ENCODE results near the gene SHC1. TPM values are rescaled to one million over a fixed set of nuclear protein-coding genes. Genes with fewer than 3 reads are reported as not detected.

The SHC1 gene
- total RNA-seq, 1 donor = 167 TPM

DNA sequence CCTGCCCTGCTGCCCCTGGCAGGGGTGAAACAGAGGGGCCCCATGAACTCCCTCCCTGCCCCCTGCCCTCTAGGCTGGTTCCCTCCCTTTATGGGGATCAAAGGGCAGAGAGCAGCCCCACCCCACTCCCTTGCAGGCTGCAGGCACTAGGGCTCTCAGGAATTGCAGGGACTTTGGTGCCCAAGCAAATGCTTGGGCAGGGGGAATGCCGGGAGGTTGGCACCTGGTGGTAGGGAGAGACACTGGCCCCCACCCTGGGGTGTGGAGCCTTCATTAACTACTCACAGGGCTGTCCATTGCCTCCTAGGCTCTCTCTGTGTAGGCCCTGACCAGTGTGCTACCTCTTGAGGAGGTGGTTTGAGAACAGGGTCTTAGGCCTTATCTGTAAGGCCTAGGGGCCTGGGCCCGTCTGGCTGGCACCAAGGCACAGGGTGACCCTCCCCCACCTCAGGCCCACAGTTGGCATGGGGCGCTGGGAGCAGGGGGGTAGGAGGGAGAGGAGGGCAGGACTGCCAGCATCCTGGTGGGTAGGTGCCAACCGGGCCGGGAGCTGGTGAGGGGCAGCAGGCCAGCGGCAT, 36.8 kb upstream of the SHC1 start:
- TF ChIP-seq, protein P1, sequence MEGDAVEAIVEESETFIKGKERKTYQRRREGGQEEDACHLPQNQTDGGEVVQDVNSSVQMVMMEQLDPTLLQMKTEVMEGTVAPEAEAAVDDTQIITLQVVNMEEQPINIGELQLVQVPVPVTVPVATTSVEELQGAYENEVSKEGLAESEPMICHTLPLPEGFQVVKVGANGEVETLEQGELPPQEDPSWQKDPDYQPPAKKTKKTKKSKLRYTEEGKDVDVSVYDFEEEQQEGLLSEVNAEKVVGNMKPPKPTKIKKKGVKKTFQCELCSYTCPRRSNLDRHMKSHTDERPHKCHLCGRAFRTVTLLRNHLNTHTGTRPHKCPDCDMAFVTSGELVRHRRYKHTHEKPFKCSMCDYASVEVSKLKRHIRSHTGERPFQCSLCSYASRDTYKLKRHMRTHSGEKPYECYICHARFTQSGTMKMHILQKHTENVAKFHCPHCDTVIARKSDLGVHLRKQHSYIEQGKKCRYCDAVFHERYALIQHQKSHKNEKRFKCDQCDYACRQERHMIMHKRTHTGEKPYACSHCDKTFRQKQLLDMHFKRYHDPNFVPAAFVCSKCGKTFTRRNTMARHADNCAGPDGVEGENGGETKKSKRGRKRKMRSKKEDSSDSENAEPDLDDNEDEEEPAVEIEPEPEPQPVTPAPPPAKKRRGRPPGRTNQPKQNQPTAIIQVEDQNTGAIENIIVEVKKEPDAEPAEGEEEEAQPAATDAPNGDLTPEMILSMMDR (IDR thresholded peaks at IDR 0.05; ENCODE audit: insufficient read depth, low read length) = no peak
- DNase-seq (ENCODE audit: low read depth) = no peak
- no peak overlapping the region for H3K4me3 ChIP-seq (ENCODE audit: low read depth, low read length)

DNA sequence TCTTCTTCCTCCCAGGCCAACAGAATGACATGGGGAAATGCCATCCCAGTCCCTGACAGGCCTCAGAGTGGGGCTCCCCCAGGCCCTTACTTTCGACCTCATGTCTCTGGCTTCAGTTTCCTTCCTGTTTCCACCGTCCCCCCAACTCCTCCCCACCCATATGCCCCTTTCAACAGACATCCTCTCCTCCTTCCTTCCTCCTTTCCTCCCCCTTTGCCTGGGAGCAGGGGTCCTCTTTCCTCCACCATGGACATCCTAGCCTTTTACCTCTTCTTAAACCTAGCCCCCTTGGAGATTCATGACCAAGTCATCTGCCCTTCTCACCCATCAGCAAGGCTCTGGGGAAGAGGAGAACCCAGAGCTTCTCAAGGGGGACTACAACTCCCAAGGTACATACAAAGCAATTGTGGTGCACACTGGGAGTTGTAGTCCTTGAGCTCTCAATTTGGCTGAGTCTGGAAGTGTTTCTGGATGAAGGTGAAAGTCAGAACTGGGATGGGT, 36.1 kb upstream of the SHC1 start:
- DNase-seq (ENCODE audit: low read depth) = peak; percentile 39
- TF ChIP-seq, protein P1 (IDR thresholded peaks at IDR 0.05; ENCODE audit: insufficient read depth, low read length) = no peak
- H3K4me3 ChIP-seq (ENCODE audit: low read depth, low read length) = no peak overlapping the region

DNA sequence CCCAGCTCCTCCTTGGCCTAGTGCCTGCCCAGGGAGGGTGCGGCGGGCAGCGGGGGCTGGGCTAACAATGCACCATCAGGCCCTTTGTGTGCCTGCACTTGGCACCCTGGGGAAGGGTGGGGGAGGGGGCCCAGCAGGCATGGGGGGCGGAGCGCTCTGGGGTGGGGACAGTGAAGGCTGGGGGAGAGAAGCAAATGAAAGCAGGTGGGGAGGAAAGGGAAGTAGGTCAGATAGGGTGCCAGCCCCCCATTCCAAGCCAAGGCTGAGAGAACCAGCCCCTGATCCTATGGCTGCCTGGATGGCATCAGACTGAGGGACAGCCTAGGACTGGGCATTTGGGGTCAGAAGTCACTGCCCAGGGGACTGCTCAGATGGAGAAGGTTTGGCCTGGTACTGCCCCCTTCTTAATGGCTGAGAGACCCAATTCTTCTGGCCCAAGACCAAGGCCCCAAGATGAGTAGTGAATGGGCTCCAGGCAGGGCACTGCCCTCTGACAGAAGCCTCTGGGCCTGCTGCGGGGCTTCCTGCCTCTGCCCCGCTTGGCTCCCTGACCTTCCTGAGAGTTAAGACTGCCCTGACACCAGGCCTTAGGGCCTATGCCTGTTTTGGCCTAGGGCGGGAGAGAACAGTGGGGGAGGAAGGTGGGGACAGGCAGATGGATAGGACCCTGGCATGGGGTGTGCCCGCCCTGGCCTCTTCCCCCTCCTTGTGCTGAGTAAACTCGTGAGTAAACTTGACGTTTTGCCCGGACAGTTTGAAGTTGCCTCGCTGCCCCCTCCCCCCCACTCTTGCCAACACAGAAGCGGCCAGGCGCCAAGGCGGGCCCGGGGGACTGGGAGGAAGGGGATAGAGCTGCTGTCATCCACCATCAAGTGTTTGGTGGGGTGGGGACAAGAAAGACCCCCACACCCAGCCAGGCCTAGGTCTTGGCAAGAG, 34.8 kb upstream of the SHC1 start:
- no peak for DNase-seq (ENCODE audit: low read depth)
- peak overlapping the region; percentile 91 for H3K4me3 ChIP-seq (ENCODE audit: low read depth, low read length)
- TF ChIP-seq, protein P1 (IDR thresholded peaks at IDR 0.05; ENCODE audit: insufficient read depth, low read length) = no peak

DNA sequence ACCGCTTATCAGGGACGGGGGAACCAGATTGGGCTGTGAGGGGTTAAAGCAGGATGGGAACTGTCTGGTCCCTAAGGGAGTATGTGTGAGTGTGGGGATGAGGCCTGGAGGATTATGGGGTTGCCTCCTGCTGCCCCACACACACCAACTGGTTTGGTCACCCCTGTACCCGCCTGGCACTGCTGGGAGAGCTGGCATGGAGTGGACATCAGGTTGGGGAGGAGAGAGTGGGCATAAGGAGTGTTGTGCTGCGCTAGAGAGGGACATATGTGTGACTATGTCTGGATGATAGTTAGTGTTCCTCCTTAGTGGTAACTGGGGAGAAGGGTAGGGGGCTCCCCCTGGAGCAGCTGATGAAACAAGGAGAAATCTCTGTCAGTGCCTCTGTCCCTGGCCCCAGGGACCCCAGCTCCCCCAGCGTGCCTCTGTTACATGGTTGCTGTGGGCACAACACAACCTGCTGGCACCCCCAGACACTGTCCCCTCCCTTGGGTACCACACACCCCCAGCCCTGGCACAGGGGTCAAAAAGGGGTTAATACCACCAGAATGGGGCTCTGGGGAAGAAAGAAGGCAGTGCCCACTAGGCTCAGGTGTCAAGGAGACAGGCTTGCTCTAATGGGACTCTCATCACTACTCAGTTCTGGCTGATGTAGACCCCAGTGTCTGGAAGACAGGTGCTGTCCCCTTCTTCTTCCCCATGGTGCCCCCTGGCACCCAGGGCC, 34.0 kb upstream of the SHC1 start:
- peak overlapping the region; percentile 91 for H3K4me3 ChIP-seq (ENCODE audit: low read depth, low read length)
- TF ChIP-seq, protein P1 (IDR thresholded peaks at IDR 0.05; ENCODE audit: insufficient read depth, low read length) = no peak
- DNase-seq (ENCODE audit: low read depth) = no peak

DNA sequence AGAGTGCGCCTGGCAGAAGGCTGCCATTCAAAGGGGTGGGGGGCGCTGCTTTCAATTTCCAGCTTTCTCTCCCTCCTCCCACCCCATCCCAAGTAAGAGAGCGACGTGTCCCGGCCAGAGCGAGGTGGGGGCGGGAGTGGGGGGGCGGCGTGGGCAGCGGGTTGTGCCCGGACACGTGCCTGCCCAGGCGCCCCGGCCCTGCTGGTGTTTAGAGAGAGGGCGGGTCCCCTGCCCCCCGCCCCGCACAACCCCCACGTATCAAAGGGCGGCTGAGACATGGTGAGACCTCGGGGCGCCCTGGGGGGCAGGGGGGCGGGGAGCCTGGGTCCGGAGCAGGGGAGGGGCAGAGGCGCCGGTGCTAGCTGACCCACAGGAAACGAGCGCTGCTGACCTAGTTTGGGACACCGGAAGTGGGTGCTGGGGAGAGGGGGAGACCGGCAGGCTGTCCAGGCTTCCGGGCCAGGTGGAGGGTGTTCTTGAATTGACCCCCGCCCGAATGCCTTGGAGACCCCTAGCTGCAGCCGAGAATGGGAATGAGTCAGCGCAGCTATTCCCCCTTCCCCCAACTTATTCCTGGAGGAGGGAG, 33.3 kb upstream of the SHC1 start:
- DNase-seq (ENCODE audit: low read depth) = no peak
- TF ChIP-seq, protein P1 (IDR thresholded peaks at IDR 0.05; ENCODE audit: insufficient read depth, low read length) = no peak
- H3K4me3 ChIP-seq (ENCODE audit: low read depth, low read length) = peak overlapping the region; percentile 91

DNA sequence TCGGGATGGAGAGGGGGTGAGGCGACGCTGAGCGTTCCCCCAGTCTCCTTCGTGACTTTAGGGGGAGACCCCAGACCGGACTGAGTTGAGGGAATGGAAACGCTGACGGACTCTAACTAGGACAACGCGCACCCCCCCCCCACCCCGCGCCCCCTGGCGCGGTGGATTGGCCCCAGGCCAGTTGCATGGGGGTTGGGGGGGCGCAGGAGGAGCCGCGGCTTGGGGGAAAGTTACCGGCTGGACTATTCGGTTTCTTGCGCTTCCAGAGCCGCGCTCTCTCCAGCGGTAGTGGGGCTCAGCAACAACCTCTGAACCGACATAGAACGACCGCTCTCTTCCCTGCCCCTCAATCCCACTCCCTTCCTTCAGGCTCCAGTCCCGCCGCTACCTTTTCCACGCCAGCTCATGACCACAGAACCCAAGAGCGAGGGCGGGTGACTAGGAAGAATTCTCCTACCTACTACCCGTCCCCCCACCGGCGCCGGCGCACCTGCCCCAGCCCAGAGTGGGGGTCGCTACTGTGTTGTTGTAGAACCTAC, 32.7 kb upstream of the SHC1 start:
- no peak for DNase-seq (ENCODE audit: low read depth)
- TF ChIP-seq, protein P1 (IDR thresholded peaks at IDR 0.05; ENCODE audit: insufficient read depth, low read length) = no peak
- peak overlapping the region; percentile 91 for H3K4me3 ChIP-seq (ENCODE audit: low read depth, low read length)
